Activated CD4-positive, alpha-beta T cell treated with anti-CD3 and anti-CD28 coated beads, Interleukin-2, amount 50 U/mL, for 16 hours (primary cell): ENCODE results near the gene CHD5.
"Not testable (repeated sequence)": the region's sequence is repeated elsewhere in the genome, so short reads cannot be mapped to it uniquely, and the experiment has no call there.

Experiments used
- DNase-seq: peaks from one replicate; pipeline ENCODE4 v3.0.0-alpha.2; 2020

The CHD5 gene

DNA sequence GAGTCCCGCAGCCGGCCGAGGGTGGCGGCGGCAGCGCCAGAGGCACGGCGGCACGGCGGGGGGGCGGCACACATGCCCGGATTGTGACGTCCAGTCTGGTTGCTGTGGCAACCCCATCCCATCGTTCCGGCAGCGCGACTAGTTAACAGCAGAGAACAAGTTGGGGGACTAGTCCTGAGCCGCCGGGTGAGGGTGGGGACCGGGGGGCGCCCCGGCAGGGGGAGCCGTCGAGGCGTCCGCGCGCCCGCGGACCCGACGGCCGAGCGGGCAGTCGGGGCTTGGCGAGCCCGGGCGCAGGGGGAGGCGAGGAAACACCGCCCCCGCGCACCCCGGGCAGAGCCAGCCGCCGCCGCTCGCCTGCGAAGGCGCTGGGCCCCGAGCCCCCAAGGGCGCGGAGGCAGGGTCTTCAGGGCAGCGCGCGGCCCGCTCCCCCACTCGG is at the start of gene CHD5:
Gene CHD5, minus strand, starts transcription at position 54 of the 439 bp plus-strand sequence. CDS start 298 bp downstream, outside the sequence.
- DNase-seq = no peak

DNA sequence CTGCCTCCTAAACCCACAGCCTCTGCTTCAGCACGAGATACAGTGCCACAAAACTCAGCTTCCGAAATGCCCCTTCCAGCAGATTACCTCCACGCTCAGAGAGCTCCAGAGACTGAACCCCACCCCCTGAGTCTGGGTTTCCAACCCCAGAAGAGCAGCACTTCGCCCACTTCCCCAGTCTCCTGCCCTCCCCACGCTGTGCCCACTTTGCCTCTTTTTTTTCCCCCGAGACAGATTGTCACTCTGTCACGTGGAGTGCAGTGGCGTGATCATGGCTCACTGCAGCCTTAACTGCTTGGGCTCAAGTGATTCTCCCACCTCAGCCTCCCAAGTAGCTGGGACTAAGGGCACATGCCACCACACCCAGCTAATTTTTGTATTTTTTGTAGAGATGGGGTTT is 45.5 kb upstream of the CHD5 start:
- no peak for DNase-seq

DNA sequence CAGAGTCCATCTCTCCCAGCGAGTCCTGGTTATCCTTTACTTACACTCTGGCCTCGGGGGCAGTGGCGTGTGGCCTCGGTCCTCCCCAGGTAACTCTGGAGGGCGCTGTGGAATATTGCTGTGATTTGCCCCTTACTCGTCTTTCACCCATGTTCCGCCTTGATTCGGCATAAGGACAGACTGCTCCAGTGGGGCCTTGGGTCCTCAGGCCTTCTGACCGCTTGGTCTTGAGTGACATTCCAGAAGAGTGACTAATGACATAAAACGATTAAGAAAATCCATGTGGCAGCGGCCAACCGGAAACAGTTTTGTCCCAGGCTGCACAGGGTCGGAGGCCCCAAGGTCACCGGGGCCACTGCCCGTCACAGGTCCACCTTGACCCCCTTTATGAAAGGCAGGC is 44.6 kb upstream of the CHD5 start:
- no peak for DNase-seq

DNA sequence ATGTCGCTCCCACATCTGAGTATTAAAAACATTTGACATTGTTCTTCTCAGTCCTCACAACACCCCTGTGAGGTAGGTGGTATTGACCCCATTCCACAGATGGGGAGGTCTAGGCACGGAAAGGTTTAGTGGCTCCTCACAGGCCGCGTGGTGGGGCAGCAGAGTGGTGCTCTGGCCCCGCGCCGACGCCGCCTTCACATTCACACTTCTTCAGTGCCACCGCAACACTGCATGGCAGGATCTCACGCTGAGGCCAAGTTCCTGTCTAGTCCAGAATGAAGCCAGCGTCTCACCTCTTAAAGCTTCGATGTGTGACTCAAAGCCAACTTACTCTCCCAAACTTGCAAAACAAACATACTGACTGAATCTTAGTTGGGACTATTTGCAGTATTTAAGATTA is 43.5 kb upstream of the CHD5 start:
- no peak for DNase-seq

DNA sequence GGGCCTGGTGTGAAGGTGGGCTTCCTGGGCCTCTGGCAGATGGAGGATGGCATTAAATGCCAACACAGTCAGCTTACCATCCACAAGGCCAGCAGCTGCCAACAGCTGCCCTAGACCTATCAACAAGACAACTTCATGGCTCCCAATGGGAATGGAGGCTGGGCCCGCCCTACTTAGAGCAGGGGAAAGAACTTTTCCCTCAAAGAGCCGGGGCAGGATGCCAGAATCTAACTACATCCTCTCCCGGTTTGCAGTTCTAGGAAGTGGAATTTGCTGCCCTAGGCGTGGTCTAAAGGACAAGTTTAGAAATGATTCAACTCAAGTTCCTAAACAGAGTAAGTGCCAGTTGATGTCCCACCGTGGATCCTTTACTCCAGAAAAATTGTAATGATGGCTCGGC is 42.5 kb upstream of the CHD5 start:
- DNase-seq = no peak

DNA sequence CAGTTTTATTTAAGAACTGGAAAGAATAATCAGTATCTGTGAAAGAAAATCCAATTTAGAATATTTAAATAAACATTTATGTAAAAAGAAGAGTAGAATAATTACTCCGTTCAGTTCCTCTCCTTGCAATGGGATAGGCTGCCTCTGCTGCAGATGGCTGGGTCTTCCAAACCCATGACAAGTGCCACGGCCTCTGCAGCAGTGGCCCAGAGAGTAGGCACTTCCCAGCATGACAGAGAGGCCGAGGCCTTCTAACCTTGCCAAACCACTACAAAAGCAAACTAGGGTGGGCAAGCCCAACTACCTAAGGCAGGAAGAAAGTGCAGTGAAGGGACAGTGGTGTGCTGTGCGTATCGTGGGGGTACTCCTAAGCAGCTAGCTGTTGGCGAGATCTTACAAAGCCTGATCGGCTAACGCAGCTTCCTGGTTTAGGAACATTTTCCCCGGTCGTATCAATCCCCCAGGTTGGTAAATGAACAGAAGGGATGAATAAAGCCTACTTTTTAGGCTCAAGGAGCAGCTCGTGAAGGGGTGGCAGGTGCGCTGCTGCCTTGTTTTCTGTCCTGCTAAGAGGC is 41.2 kb upstream of the CHD5 start:
- no peak for DNase-seq

DNA sequence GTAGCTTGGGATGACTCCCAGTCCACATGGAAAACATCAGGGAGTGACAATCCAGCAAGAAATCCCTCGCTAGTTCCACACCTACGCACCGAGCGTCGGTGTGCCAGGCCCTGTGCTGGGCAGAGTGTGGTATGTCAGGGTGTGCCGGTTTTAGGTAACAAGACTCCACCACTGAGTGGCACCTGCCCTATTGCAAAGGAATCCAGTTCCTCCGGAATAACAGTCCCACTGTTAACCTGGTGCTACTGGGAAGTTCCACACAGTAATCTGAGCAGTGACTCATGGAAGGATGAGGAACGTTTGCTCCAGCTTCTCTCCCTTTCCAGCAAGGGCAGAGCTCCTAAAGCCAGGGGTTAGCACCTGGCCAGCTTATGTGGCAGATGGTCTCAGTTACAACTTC is 40.1 kb upstream of the CHD5 start:
- DNase-seq = no peak

DNA sequence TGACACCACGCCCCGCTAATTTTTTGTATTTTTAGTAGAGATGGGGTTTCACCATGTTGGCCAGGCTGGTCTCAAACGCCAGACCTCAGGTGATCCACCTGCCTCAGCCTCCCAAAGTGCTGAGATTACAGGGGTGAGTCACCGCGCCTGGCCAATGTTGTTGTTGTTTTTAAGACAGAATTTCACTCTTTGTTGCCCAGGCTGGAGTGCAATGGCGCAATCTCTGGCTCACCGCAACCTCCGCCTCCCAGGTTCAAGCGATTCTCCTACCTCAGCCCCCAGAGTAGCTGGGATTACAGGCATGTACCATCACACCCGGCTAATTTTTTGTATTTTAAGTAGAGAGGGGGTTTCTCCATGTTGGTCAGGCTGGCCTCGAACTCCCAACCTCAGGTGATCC is 39.5 kb upstream of the CHD5 start:
- DNase-seq = not testable (repeated sequence)

DNA sequence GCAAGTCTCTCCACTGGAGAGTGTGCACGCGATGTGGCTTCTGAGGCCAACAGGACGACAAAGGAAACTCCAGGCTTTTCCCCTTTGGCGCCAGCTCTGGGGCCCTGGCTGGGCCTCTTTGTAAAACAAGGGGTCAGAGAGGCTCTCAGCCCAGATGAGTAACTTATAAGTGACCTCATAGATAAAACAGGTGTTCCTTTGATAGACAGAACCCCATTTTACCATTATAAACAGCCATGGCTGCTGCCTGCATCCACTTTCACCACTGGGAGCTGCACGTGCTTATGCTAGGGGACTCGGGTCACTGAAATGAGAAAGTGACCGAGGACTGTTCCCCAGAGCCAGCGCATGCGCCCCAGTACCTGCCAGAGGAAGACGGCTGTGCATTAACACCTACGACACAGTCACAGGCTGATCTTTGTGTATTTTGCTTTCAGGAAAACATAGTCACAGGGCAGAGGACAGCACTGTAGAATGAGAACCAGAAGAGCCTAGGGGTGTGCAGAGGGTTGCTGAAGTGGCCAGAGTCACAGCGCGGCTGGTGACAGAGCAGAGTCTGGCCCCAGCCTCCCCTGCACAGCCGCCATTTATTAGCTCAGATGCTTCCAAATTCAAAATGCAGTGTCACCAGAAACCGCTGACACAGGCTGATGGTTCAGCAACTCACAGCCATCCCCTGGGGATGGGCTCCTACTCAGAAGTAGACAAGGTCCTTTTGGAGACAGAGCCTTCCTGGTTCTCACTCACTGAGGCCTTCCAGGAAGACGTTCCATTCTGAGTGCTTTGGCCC is 38.4 kb upstream of the CHD5 start:
- no peak for DNase-seq

DNA sequence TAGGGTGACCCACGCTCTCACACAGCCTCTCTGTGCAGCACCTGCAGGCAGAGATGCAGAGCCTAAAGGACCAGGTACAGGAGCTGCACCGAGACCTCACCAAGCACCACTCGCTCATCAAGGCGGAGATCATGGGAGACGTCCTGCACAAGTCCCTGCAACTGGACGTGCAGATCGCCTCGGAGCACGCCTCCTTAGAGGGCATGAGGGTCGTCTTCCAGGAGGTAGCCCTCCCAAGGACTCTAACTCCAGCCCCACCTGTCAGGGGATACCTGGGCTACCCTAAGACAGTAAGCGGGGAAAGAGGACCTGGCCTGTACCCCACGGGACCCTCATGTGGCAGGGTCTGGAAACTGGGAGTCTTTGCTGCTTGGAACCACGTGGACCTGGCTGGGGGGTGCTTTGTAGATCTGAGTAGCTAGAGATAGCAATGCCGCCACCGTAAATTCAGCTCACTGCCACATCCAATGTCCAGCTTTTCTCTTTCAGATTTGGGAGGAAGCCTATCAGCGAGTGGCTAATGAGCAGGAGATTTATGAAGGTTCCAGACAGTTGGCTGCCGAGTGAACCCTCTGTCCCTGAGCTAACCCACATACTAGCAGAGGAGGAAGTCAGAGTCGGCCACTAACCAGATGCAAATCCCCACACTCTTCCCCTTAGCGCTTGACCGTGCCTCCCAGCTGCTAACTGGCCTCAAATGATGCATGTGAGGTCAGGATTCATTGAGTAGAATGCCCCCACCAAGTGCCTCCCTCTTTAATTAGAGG is 32.3 kb upstream of the CHD5 start:
- no peak for DNase-seq

DNA sequence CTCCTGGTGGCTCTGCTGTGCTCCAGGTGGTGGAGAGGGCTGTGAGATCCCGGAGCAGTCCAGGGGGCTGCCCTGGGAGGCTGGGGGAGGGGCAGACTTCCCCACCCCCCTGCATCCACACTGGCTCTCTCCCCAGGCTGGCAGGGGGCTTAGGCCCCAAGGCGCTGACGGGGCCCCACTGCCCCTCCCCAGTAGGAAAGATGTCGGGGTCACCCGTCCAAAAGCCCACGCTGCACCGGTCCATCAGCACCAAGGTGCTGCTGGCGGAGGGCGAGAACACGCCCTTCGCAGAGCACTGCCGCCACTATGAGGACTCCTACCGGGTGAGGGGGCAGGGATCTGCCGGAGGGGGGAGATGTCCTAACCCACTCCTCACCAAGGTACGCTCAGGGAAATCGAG is 31.6 kb upstream of the CHD5 start:
- no peak for DNase-seq

DNA sequence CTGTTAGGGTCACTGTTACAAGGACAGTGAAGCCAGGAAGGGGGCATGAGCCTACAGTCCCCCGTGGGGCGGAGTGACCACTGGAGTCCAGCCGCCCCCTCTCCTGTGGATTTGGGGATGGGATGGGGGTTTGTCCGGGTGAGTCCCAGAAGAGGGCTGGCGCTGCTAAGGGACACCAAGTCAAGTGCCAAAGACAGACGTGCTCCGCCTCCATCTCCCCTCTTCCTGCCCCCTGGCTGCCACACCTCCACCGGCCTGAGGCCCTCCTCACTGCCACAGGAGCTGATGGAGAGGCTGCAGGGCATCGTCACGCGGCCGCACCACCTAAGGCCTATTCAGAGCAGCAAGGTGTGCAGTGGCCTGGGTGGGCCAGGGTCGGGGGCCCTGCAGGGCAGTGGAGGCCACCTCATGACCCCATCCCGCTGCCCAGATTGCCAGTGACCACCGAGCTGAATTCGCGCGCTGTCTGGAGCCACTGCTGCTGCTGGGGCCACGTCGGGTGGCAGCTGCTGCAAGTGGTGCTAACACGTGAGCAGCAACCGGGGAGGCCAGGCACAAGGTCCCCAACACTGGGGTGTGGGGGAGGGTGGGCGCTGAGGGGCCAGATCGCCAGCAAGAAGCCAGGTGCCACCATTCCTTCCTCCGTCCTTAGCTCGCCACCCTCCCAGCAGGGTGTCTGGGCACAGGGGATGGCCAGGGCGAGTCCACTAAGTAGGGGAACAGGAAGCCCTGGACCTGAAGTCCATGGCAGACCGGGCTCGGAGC is 30.7 kb upstream of the CHD5 start:
- DNase-seq = no peak

DNA sequence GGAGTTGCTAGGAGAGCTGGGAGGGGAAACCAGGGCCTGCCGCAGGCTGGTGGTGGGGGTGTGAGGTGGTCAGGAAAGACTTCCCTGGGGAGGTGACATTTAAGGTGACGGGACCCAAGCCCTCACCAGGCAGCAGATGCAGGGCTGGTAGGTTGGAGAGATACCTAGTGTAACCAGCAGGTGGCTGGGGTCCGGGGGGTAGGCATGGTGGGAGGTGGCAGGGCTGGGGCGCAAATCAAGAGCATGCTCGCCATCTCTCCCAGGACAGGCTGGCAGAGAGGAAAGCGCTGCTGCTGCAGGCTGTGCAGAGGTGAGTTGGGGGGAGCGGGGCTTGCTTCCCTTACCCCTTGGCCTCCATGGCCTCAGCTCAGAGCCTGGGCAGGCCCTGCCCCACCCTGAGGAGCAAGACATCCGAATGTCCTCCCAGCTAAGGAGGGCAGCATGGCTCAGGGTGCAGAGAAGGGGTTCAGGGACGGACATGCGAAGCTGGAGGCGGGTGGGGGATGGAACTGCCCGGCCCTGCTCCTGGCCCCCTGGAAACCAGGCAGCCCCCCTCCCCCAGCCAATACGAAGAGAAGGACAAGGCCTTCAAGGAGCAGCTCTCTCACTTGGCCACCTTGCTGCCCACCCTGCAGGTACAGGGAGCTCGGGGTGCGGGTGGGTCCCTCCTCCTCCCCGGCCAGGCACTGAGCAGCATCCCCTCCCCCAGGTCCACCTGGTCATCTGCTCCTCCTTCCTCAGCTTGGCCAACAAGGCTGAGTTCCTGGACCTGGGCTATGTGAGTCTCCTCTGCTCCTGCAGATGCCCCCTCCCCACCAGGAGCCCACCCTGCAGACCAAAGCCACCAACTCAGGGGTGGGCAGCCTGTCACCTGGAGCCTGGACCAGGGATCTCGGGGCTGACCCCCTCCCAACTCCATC is 29.8 kb upstream of the CHD5 start:
- DNase-seq = no peak

DNA sequence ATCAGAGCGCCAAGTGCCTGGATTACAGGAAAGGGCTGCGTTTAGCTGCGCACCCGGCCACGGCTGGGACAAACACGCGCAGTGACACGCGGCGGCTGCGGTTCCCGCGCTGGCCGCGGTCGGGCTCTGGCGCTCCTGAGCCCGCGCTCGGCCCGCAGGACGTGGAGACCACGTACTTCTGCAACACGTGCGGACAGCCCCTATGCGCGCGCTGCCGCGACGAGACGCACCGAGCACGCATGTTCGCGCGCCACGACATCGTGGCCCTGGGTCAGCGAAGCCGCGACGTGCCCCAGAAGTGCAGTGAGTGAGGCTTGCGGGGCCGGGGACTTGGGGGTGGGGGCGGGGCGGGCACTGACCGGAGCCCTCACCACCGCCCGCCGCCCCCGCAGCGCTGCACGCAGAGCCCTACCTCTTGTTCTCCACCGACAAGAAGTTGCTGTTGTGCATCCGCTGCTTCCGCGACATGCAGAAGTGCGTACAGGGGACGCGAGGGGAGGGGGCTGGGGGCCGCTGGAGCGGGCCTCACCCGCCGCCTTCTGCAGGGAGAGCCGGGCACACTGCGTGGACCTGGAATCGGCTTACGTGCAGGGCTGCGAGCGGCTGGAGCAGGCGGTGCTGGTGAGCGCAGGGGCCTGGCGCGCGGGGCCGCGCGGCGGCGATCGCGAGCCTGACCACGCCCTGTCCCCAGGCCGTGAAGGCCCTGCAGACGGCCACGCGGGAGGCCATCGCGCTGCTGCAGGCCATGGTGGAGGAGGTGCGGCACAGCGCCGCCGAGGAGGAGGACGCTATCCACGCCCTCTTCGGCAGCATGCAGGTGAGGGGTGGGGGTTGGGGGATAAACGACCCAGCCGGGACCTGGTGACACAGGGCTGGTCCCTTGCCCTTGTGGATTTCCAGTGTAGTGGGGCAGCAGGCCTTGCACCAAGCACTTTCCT is 28.9 kb upstream of the CHD5 start:
- DNase-seq = peak; percentile 35

DNA sequence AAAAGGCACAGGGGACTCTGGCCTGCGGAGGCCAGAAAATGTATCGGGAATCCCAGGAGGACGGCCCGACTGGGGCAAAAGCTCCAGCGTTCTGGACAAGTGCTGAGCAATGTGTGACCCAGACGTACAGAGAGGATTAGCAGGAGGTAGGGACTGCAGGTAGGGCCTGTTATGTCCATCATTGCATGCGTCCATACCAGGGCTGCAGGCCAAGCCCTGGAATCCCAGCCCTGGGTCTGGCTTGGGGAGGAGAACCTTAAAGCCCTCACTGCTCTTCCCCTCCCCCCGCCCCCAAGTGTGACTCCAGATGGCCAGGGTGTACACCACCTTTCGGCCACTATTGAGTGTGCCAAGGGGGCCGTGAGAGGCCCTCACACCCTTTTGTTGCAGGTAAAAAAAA is 27.8 kb upstream of the CHD5 start:
- no peak for DNase-seq

DNA sequence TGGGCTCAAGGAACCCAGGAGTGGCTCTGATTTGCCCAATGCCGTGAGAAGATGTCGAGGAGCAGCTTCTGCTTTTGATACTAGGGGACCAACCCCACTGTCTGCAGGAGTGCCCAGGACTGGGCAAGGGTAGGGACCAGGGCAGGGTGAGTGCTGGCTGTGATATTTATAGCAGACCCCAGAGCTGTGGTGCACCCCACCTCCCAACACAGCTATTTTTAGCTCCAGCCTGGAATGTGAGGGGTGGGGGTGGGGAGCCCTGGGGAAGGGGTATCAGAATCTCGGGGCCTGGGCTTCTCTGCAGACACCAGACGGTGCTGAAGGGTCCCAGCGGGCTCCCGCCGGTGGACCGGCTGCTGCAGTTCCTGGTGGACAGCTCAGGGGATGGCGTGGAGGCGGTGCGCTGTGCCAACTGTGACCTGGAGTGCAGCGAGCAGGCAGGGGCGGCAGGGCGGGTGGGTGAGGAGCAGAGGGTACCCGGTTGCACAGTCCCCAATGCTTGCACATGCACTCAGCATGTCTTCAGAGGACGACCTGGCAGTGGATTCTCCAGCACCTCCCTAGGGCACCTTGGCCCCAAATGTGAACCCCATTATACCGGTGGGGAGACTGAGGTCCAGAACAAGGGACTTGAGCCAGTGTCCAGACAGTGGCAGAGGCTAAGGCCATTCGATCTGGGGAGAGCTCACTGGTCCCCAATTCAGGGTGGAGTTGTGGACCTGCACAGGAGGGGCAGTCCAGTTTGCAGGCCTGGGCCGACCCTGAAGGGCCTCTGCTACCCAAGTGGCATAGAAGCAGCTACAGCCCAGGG is 27.2 kb upstream of the CHD5 start:
- DNase-seq = no peak

DNA sequence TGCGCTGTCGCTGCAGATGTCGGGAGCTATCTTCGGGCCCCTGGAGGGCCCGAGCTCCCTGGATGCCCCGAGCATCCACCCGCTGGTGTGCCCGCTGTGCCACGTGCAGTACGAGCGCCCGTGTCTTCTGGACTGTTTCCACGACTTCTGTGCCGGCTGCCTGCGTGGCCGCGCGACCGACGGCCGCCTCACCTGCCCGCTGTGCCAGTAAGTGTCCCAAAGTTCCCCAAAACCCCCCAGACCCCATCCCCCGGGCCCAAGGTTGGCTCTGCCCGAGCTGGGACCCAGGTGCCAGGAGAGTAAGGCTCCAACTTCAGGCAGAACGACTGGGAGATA is 26.4 kb upstream of the CHD5 start:
- no peak for DNase-seq

DNA sequence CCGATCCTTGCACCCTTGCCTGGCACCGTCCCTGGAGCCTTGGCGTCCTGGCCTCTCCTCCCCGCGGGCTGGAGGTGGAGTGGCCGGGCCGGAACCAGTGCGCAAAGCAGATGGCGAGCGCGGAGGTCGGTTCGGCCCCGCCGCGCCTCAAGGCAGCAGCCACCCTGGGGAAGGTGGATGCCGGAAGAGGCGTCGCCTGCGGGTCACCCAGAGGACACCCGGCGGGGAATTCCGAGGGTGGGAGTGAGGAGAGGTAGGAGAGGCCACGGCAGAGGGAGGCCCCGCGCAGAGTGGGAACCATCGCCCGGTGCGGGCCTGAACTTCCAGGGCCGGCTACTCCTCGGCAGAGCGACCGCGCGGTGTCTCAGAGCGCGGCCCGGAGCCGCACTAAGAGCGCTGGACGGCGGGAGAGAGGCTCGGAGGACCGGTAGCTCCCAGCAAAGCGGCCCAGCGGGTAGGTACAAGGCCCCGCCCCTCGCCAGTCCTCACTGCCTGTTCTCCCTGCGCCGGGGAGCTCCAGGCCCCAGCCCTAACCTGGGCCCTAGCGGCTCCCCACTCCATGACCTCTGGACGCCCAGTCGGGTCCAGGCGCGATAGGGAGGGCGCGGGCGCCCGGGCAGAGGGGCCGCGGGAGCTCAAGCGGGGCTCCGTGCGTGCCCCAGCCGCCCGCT is 25.9 kb upstream of the CHD5 start, which contains the start of gene RNF207:
Gene RNF207, plus strand, starts transcription at position 271 of the 671 bp plus-strand sequence. CDS start 417 bp downstream, outside the sequence.
- peak; percentile 76 for DNase-seq

DNA sequence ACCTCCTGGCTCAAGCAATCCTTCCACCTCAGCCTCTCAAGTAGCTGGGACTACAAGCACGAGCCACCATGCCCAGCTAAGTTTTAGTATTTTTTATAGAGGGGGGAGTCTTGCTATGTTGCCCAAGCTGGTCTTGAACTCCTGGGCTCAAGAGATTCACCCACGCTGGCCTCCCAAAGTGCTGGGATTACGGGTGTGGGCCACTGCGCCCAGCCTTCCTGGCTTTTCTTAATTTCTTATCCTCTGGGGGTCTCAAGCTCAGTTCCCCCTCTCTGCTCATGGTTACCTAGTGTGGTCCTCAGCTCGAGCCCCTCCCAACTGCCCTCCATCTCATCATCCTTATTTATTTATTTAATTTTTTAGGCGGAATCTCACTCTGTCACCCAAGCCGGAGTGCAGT is 22.1 kb upstream of the CHD5 start:
- DNase-seq = no peak
